CD8-positive, alpha-beta memory T cell (primary cell): ENCODE data around the gene TMEM168. TPM values are rescaled to one million over a fixed set of nuclear protein-coding genes. Genes with fewer than 3 reads are reported as not detected.

Source experiments
- CTCF ChIA-PET: fragments of 350-600 bp; sonication (Branson Sonifier 250); formaldehyde crosslinking; loops from one replicate; lab custom pipeline; 2021; ENCODE audit warnings: antibody characterized with exemption; lab: Charles Lee
- POLR2A ChIA-PET: fragments of 350-600 bp; sonication (Branson Sonifier 250); formaldehyde crosslinking; loops from one replicate; lab custom pipeline; 2021; ENCODE audit warnings: antibody characterized with exemption; lab: Charles Lee
- DNase-seq, 5 donors: peaks; one replicate each; pipeline versions ENCODE4 v3.0.0 to v3.0.0-alpha.2; 2020 to 2022; ENCODE audit warnings: mixed read lengths in 1 of 5
- H3K27ac ChIP-seq: one replicate; pipeline ENCODE4 v1.7.0; 2013; ENCODE audit warnings: low read depth, mild to moderate bottlenecking, low read length, moderate library complexity
- H3K27me3 ChIP-seq: 2 replicates; pipeline ENCODE4 v1.7.0; 2013; ENCODE audit warnings: low read length, mild to moderate bottlenecking; ENCODE audit not compliant: insufficient read depth, poor library complexity, severe bottlenecking
- H3K36me3 ChIP-seq: 2 replicates; pipeline ENCODE4 v1.7.0; 2013; ENCODE audit warnings: mild to moderate bottlenecking, low read length, moderate library complexity; ENCODE audit not compliant: insufficient read depth
- H3K4me1 ChIP-seq: 2 replicates; pipeline ENCODE4 v1.7.0; 2013; ENCODE audit warnings: mild to moderate bottlenecking, low read length, moderate library complexity; ENCODE audit not compliant: insufficient read depth
- H3K4me3 ChIP-seq: 2 replicates; pipeline ENCODE4 v1.7.0; 2013; ENCODE audit warnings: mild to moderate bottlenecking, low read length
- H3K9me3 ChIP-seq: 2 replicates; pipeline ENCODE4 v1.7.0; 2013; ENCODE audit warnings: mild to moderate bottlenecking, low read length
- H3K27ac Mint-ChIP-seq, 8 donors: one replicate each; pipeline ENCODE4 v1.8.0; 2020 to 2021; ENCODE audit warnings: mixed read lengths in 8 of 8, mild to moderate bottlenecking in 6 of 8, inconsistent platforms in 3 of 8, moderate library complexity in 3 of 8
- H3K27me3 Mint-ChIP-seq, 2 donors: one replicate each; pipeline ENCODE4 v1.8.0; 2020 to 2021; ENCODE audit warnings: mixed read lengths in 2 of 2, mild to moderate bottlenecking in 1 of 2, moderate library complexity in 1 of 2
- H3K36me3 Mint-ChIP-seq, 3 donors: one replicate each; pipeline ENCODE4 v1.8.0; 2020 to 2021; ENCODE audit warnings: mixed read lengths in 3 of 3, inconsistent platforms in 1 of 3, mild to moderate bottlenecking in 1 of 3
- H3K4me1 Mint-ChIP-seq, 3 donors: one replicate each; pipeline ENCODE4 v1.8.0; 2020 to 2021; ENCODE audit warnings: mixed read lengths in 3 of 3, inconsistent platforms in 1 of 3, mild to moderate bottlenecking in 1 of 3
- H3K4me3 Mint-ChIP-seq, 7 donors: one replicate each; pipeline ENCODE4 v1.8.0; 2020 to 2021; ENCODE audit warnings: mixed read lengths in 7 of 7, mild to moderate bottlenecking in 6 of 7, moderate library complexity in 4 of 7, inconsistent platforms in 2 of 7
- H3K9me3 Mint-ChIP-seq, 5 donors: one replicate each; pipeline ENCODE4 v1.8.0; 2020 to 2022; ENCODE audit warnings: mixed read lengths in 5 of 5, mild to moderate bottlenecking in 3 of 5, moderate library complexity in 2 of 5, inconsistent platforms in 1 of 5
- polyA plus RNA-seq: library from polyadenylated mRNA; unstranded; fragments of 300-500 nt; fragmentation: Illumina TruSeq; gene quantifications from one replicate; pipeline ENCODE4 v1.2.3, GENCODE V29; 2021
- total RNA-seq, 2 experiments: library from RNA; stranded (reverse); gene quantifications; one replicate each; pipeline ENCODE4 v1.2.3, GENCODE V29; 2021

Gene TMEM168
- total and polyA plus RNA-seq, 3 experiments from 2014 or later, result 4.7 to 18.2 (median 15.4) TPM

DNA sequence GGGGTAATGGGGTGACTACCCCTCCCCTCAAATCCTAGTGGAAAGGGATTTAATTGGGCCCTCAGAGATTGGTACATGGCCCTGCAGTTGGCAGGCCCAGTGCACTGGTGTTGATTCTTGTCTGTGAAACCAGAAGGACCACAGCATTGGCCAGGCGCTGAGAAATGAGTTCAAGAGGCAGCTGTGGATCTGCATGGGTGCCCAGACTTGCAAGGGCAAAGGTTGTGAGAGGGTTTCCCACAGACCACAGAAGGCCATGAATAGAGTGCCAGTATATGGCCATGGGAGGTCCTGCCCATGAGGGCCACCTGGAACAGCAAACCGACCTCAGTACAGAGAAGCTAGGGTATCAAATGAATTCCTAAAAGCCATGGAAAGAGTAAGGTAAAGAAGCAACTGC is 32.9 kb downstream of the TMEM168 start:
- H3K27ac Mint-ChIP-seq, result no peak overlapping the region
- Histone ChIP-seq H3K4me1 (no peaks in the 10 kb centered on the region), H3K4me3 (no peak overlapping the region), H3K9me3 (no peaks in the 10 kb centered on the region), H3K27ac (no peak overlapping the region), H3K27me3 (no peaks in the 10 kb centered on the region), H3K36me3 (no peaks in the 10 kb centered on the region)
- no peaks in the 10 kb centered on the region for H3K9me3 Mint-ChIP-seq
- peaks cover 0 to 10% (median 2%) of the 10 kb centered on the region in 3 donors for H3K36me3 Mint-ChIP-seq
- H3K4me1 Mint-ChIP-seq, result peaks cover 0 to 2% (median 0%) of the 10 kb centered on the region in 3 donors
- no peak overlapping the region for H3K4me3 Mint-ChIP-seq
- no peak for DNase-seq
- H3K27me3 Mint-ChIP-seq, result no peaks in the 10 kb centered on the region
- ChIA-PET CTCF (no interaction called here), POLR2A (no interaction called here)

GRCh38 chr7:112753298-112753697 is 36.9 kb downstream of the TMEM168 start:
- ChIA-PET POLR2A (no interaction called here), CTCF (no interaction called here)

DNA sequence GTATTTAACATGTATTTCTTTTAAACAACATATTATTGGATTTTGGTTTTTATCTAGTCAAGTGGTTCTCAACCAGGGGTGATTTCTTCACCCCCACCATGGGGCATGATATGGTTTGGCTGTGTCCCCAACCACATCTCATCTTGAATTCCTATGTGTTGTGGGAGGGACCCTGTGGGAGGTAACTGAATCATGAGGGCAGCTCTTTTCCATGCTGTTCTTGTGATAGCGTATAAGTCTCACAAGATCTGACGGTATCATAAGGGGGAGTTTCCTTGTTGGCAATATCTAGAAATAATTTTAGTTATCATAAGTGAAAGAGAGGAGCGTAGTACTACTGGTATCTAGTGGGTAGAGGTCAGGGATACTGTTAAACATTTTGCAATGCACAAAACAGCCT is 37.6 kb downstream of the TMEM168 start:
- Histone ChIP-seq H3K4me3 (no peak overlapping the region), H3K9me3 (no peaks in the 10 kb centered on the region), H3K27ac (no peak overlapping the region), H3K4me1 (no peaks in the 10 kb centered on the region), H3K27me3 (no peaks in the 10 kb centered on the region), H3K36me3 (no peaks in the 10 kb centered on the region)
- no peak overlapping the region for H3K27ac Mint-ChIP-seq
- POLR2A ChIA-PET, result interaction anchor here (0.6 kb wide), 1 partner anchor 107 kb away, joined by 5 read pairs; no protein-coding TSS in a partner anchor
- peaks cover 0 to 4% (median 2%) of the 10 kb centered on the region in 3 donors for H3K36me3 Mint-ChIP-seq
- CTCF ChIA-PET, result no interaction called here
- no peak for DNase-seq
- no peaks in the 10 kb centered on the region for H3K9me3 Mint-ChIP-seq
- peaks cover 0 to 4% (median 0%) of the 10 kb centered on the region in 3 donors for H3K4me1 Mint-ChIP-seq
- peaks cover 0 to 3% of the 10 kb centered on the region in 2 donors for H3K27me3 Mint-ChIP-seq
- no peak overlapping the region for H3K4me3 Mint-ChIP-seq

More at GRCh38 chr7:112753298-112753697, 36.9 kb downstream of the TMEM168 start:
- Histone ChIP-seq H3K9me3 (no peaks in the 10 kb centered on the region), H3K4me3 (no peak overlapping the region), H3K27me3 (no peaks in the 10 kb centered on the region), H3K36me3 (no peaks in the 10 kb centered on the region), H3K27ac (no peak overlapping the region), H3K4me1 (no peaks in the 10 kb centered on the region)
- H3K27ac Mint-ChIP-seq, result no peak overlapping the region
- peaks cover 0 to 4% (median 0%) of the 10 kb centered on the region in 3 donors for H3K4me1 Mint-ChIP-seq
- H3K4me3 Mint-ChIP-seq, result no peak overlapping the region
- peaks cover 0 to 4% (median 2%) of the 10 kb centered on the region in 3 donors for H3K36me3 Mint-ChIP-seq
- DNase-seq, result no peak
- peaks cover 0 to 3% of the 10 kb centered on the region in 2 donors for H3K27me3 Mint-ChIP-seq
- H3K9me3 Mint-ChIP-seq, result no peaks in the 10 kb centered on the region

DNA sequence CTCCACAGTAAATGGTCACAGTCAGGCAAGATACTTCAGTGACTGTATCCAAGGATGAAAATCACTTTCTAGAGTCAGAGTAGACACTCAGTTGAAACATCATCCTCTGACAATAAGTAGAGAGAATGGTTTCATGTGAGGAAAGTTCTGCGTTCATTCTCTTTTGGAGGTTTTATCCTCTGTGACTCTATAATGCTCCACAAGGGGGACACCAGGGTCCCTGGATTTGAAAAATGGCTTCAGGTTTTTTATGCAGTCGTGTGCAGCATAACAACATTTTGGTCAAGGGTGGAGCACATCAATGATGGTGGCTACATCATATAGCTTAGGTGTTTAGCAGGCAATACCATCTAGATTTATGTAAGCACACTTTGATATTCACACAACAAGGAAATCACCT is 40.4 kb downstream of the TMEM168 start:
- Mint-ChIP-seq H3K9me3 (no peaks in the 10 kb centered on the region), H3K36me3 (no peaks in the 10 kb centered on the region), H3K4me3 (no peak overlapping the region), H3K27me3 (peaks cover 0 to 3% of the 10 kb centered on the region in 2 donors), H3K27ac (no peak overlapping the region), H3K4me1 (peaks cover 0 to 4% (median 0%) of the 10 kb centered on the region in 3 donors)
- Histone ChIP-seq H3K27me3 (no peaks in the 10 kb centered on the region), H3K4me3 (no peak overlapping the region), H3K36me3 (no peaks in the 10 kb centered on the region), H3K4me1 (no peaks in the 10 kb centered on the region), H3K9me3 (no peaks in the 10 kb centered on the region), H3K27ac (no peak overlapping the region)
- no peak for DNase-seq
- POLR2A ChIA-PET, result no interaction called here
- CTCF ChIA-PET, result no interaction called here

DNA sequence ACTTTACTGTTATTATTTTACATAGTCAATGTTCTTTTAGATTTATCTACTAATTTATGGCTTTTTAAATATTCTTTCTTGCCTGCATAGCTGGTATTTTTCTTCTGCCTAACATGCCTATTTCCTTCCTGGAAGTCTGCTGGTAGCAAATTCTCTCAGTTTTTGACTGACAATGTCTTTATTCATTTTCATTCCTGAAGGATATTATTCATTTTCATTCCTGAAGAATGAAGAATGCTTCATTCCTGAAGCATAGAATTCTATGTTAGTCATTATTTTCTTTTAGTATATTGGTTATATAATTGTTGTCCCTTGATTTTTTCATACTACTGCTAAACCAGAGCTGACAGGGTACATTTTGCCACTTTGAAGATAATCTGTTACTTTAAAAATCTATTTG is 41.8 kb downstream of the TMEM168 start:
- H3K27ac ChIP-seq, result no peak overlapping the region
- no peaks in the 10 kb centered on the region for H3K4me1 ChIP-seq
- Mint-ChIP-seq H3K27ac (no peak overlapping the region), H3K4me3 (no peak overlapping the region), H3K4me1 (peaks cover 0 to 4% (median 0%) of the 10 kb centered on the region in 3 donors), H3K36me3 (no peaks in the 10 kb centered on the region), H3K27me3 (peaks cover 0 to 5% of the 10 kb centered on the region in 2 donors), H3K9me3 (no peaks in the 10 kb centered on the region)
- H3K27me3 ChIP-seq, result no peaks in the 10 kb centered on the region
- H3K36me3 ChIP-seq, result no peaks in the 10 kb centered on the region
- DNase-seq, result no peak
- ChIA-PET CTCF (no interaction called here), POLR2A (no interaction called here)
- H3K9me3 ChIP-seq, result no peaks in the 10 kb centered on the region
- no peak overlapping the region for H3K4me3 ChIP-seq

DNA sequence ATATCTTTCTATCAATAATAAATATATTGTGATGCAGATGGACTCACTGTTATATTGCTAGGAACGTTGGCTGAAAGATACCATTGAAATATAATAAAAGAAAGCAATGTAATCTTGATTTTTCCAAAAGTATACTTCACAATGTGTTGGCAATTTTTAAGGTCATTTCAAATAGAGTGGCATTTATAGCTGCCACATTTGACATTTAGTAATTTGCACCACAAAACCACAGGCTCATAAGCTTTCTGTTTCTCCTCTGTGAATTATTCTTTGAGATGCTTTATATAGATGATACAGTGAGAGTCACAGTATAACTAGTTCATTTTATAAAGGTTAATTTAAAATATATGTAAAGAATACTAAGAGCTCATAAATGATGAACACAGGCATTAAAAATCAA is 44.6 kb downstream of the TMEM168 start:
- H3K9me3 Mint-ChIP-seq, result peaks cover 0 to 3% (median 0%) of the 10 kb centered on the region in 5 donors
- Histone ChIP-seq H3K27ac (no peak overlapping the region), H3K4me1 (no peaks in the 10 kb centered on the region), H3K27me3 (no peaks in the 10 kb centered on the region), H3K9me3 (no peaks in the 10 kb centered on the region), H3K4me3 (no peak overlapping the region), H3K36me3 (no peaks in the 10 kb centered on the region)
- H3K27ac Mint-ChIP-seq, result no peak overlapping the region
- ChIA-PET CTCF (no interaction called here), POLR2A (no interaction called here)
- peaks cover 2 to 5% of the 10 kb centered on the region in 2 donors for H3K27me3 Mint-ChIP-seq
- peaks cover 0 to 4% (median 0%) of the 10 kb centered on the region in 3 donors for H3K36me3 Mint-ChIP-seq
- DNase-seq, result no peak
- no peak overlapping the region for H3K4me3 Mint-ChIP-seq
- peaks cover 0 to under 1% (median 0%) of the 10 kb centered on the region in 3 donors for H3K4me1 Mint-ChIP-seq

DNA sequence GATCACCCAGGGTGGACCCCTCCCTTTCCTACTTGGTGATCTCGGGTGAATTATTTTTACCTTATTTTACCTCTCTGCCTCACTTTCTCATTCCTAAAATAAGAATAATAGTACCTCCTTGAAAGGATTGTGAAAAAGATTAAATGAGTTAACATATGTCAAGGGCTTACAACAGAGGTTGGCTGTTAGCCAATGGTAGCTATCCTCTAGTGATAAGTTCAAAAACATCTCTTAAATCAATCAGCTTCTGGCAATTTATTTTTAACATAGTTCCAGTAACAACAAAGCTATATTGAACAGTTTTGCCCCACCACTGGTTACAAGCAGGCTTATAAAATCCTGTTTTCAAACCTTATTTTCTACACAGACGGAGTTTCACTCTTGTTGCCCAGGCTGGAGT is 45.4 kb downstream of the TMEM168 start:
- H3K4me1 ChIP-seq, result no peaks in the 10 kb centered on the region
- POLR2A ChIA-PET, result no interaction called here
- DNase-seq, result no peak
- CTCF ChIA-PET, result no interaction called here
- H3K36me3 Mint-ChIP-seq, result peaks cover 0 to 6% (median 0%) of the 10 kb centered on the region in 3 donors
- no peaks in the 10 kb centered on the region for H3K27me3 ChIP-seq
- H3K27ac Mint-ChIP-seq, result no peak overlapping the region
- H3K36me3 ChIP-seq, result no peaks in the 10 kb centered on the region
- H3K4me3 Mint-ChIP-seq, result no peak overlapping the region
- H3K27me3 Mint-ChIP-seq, result peaks cover 4 to 5% of the 10 kb centered on the region in 2 donors
- H3K9me3 ChIP-seq, result no peaks in the 10 kb centered on the region
- no peak overlapping the region for H3K27ac ChIP-seq
- peaks cover 0 to 3% (median 2%) of the 10 kb centered on the region in 5 donors for H3K9me3 Mint-ChIP-seq
- no peaks in the 10 kb centered on the region for H3K4me1 Mint-ChIP-seq
- no peak overlapping the region for H3K4me3 ChIP-seq

GRCh38 chr7:112743811-112744210 is 46.4 kb downstream of the TMEM168 start:
- peaks cover 0 to 7% (median 7%) of the 10 kb centered on the region in 5 donors for H3K9me3 Mint-ChIP-seq
- H3K27ac Mint-ChIP-seq, result no peak overlapping the region
- POLR2A ChIA-PET, result no interaction called here
- H3K27me3 Mint-ChIP-seq, result peaks cover 5 to 10% of the 10 kb centered on the region in 2 donors
- H3K27ac ChIP-seq, result no peak overlapping the region
- H3K36me3 Mint-ChIP-seq, result peaks cover 0 to 6% (median 0%) of the 10 kb centered on the region in 3 donors
- no peak overlapping the region for H3K4me3 Mint-ChIP-seq
- H3K4me1 ChIP-seq, result no peaks in the 10 kb centered on the region
- CTCF ChIA-PET, result no interaction called here
- H3K4me3 ChIP-seq, result no peak overlapping the region
- H3K4me1 Mint-ChIP-seq, result no peaks in the 10 kb centered on the region
- no peak for DNase-seq
- H3K27me3 ChIP-seq, result no peaks in the 10 kb centered on the region
- no peaks in the 10 kb centered on the region for H3K36me3 ChIP-seq
- H3K9me3 ChIP-seq, result no peaks in the 10 kb centered on the region
